HepG2 (cell line): ENCODE data around the gene LENEP. TPM values are rescaled to one million over a fixed set of nuclear protein-coding genes. Genes with fewer than 3 reads are reported as not detected.

ENCODE experiments used
- FOXA3 ChIP-seq: IDR thresholded peaks from 2 replicates; pipeline ENCODE4 v1.6.1; 2016; ENCODE audit warnings: missing genetic modification reagents, missing compliant biosample characterization
- KAT2B ChIP-seq: fragments of 150-350 bp; IDR thresholded peaks from 2 replicates; pipeline ENCODE4 v1.6.1; 2014; ENCODE audit warnings: low read depth, low read length, borderline replicate concordance
- NPAS2 ChIP-seq: sonication (generic); formaldehyde crosslinking; IDR thresholded peaks from 2 replicates; pipeline ENCODE4 v1.8.0; 2022; ENCODE audit warnings: mild to moderate bottlenecking, missing genetic modification reagents, borderline replicate concordance
- ZNF136 ChIP-seq: sonication (generic); formaldehyde crosslinking; IDR thresholded peaks from 2 replicates; pipeline ENCODE4 v1.8.1; 2022; ENCODE audit warnings: low read depth, mild to moderate bottlenecking, moderate library complexity, missing genetic modification reagents
- ZNF570 ChIP-seq: sonication (generic); formaldehyde crosslinking; IDR thresholded peaks from 2 replicates; pipeline ENCODE4 v1.4.0; 2020; ENCODE audit warnings: mild to moderate bottlenecking, missing genetic modification reagents, borderline replicate concordance
- polyA plus RNA-seq, 8 experiments: library from polyadenylated mRNA; depleted of rRNA in 3 of 8; stranded (reverse) in 7 of 8; unstranded in 1 of 8; fragments of >200 nt; fragmentation: Illumina TruSeq in 4 of 8; extraction: Trizol in 4 of 8; gene quantifications; 2 replicates each; pipeline versions ENCODE4 v1.2.1 to v1.2.3, GENCODE V29; 2011 to 2016; ENCODE audit warnings: low read depth in 4 of 8, missing spikeins in 1 of 8, mixed read lengths in 1 of 8; ENCODE audit not compliant: insufficient read depth in 1 of 8
- total RNA-seq, 5 experiments: library from RNA; depleted of rRNA; stranded (reverse); fragments of >200 nt; fragmentation: Illumina TruSeq; extraction: Trizol; gene quantifications; 2 replicates each; pipeline ENCODE4 v1.2.3, GENCODE V29; 2016; ENCODE audit warnings: low read depth in 1 of 5
- TF ChIP-seq, protein P1 (sequence below), 2 experiments: fragments of 450-650 bp in 1 of 2; sonication (generic) in 1 of 2; formaldehyde crosslinking in 1 of 2; IDR thresholded peaks; 2 replicates each; pipeline versions ENCODE4 v1.6.1 to v1.8.0; 2016 to 2022; ENCODE audit warnings: antibody characterized with exemption in 1 of 2, mild to moderate bottlenecking in 1 of 2, missing genetic modification reagents in 1 of 2
- TF ChIP-seq, protein P2 (sequence below): sonication (generic); formaldehyde crosslinking; IDR thresholded peaks from 2 replicates; pipeline ENCODE4 v1.4.0; 2020; ENCODE audit warnings: missing genetic modification reagents
- TF ChIP-seq, protein P3 (sequence below): sonication (generic); formaldehyde crosslinking; conservative IDR thresholded peaks from 2 replicates; pipeline ENCODE4 v1.4.0; 2020; ENCODE audit warnings: missing genetic modification reagents

Gene LENEP
- total and polyA plus RNA-seq, 2 of the 13 experiments (the other 11 are each of a cell fraction or from before 2014, with no cell fraction given): 0.29 TPM; not detected in 1

DNA sequence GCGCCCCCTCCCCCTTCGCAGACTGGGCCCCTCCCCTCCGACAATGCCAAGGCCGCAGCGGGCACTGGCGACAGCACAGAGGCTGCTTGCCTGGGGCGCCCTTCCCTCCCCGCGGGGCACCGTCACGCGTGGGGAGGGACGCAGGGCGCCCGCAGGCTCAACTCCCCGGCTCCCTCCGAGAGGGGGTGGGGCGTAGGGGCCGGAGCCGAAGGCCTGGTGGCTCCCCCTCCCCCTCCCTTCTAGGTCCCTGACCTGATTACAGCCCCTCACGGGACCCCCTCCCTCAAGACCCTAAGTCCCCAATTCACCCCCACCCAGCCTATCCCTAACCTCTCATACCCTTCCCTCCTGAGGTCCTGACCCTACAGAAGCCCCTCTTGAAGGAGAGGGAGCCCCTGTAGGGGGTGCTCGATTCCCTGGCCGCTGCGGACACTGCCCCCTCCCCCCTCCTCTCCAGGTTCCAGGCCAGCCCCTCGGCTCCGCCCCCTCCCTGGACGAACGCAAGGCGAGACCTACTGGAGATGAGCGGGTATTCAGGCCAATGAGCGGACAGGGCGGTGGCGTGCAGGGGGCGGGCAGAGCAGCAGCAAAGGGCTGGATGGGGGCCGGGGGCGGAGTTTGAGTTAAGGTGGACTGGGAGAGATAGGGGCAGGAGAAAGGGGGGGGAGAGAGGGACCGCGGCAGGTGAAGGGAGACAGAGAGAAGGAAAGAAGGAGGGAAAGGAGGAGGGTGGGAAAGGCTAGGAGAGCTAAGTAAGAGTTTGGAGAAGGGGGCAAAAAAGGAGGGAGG lies 8.5 kb downstream of the LENEP start (continued):
- TF ChIP-seq, protein P1, sequence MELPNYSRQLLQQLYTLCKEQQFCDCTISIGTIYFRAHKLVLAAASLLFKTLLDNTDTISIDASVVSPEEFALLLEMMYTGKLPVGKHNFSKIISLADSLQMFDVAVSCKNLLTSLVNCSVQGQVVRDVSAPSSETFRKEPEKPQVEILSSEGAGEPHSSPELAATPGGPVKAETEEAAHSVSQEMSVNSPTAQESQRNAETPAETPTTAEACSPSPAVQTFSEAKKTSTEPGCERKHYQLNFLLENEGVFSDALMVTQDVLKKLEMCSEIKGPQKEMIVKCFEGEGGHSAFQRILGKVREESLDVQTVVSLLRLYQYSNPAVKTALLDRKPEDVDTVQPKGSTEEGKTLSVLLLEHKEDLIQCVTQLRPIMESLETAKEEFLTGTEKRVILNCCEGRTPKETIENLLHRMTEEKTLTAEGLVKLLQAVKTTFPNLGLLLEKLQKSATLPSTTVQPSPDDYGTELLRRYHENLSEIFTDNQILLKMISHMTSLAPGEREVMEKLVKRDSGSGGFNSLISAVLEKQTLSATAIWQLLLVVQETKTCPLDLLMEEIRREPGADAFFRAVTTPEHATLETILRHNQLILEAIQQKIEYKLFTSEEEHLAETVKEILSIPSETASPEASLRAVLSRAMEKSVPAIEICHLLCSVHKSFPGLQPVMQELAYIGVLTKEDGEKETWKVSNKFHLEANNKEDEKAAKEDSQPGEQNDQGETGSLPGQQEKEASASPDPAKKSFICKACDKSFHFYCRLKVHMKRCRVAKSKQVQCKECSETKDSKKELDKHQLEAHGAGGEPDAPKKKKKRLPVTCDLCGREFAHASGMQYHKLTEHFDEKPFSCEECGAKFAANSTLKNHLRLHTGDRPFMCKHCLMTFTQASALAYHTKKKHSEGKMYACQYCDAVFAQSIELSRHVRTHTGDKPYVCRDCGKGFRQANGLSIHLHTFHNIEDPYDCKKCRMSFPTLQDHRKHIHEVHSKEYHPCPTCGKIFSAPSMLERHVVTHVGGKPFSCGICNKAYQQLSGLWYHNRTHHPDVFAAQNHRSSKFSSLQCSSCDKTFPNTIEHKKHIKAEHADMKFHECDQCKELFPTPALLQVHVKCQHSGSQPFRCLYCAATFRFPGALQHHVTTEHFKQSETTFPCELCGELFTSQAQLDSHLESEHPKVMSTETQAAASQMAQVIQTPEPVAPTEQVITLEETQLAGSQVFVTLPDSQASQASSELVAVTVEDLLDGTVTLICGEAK (IDR thresholded peaks at IDR 0.05): no peak
- TF ChIP-seq, protein P1 (CRISPR knock-in tag; IDR thresholded peaks at IDR 0.05): no peak
- TF ChIP-seq KAT2B (no peak), ZNF570 (CRISPR knock-in tag) (no peak), ZNF136 (CRISPR knock-in tag) (no peak), FOXA3 (CRISPR knock-in tag) (no peak), NPAS2 (CRISPR knock-in tag) (no peak)
- TF ChIP-seq, protein P2, sequence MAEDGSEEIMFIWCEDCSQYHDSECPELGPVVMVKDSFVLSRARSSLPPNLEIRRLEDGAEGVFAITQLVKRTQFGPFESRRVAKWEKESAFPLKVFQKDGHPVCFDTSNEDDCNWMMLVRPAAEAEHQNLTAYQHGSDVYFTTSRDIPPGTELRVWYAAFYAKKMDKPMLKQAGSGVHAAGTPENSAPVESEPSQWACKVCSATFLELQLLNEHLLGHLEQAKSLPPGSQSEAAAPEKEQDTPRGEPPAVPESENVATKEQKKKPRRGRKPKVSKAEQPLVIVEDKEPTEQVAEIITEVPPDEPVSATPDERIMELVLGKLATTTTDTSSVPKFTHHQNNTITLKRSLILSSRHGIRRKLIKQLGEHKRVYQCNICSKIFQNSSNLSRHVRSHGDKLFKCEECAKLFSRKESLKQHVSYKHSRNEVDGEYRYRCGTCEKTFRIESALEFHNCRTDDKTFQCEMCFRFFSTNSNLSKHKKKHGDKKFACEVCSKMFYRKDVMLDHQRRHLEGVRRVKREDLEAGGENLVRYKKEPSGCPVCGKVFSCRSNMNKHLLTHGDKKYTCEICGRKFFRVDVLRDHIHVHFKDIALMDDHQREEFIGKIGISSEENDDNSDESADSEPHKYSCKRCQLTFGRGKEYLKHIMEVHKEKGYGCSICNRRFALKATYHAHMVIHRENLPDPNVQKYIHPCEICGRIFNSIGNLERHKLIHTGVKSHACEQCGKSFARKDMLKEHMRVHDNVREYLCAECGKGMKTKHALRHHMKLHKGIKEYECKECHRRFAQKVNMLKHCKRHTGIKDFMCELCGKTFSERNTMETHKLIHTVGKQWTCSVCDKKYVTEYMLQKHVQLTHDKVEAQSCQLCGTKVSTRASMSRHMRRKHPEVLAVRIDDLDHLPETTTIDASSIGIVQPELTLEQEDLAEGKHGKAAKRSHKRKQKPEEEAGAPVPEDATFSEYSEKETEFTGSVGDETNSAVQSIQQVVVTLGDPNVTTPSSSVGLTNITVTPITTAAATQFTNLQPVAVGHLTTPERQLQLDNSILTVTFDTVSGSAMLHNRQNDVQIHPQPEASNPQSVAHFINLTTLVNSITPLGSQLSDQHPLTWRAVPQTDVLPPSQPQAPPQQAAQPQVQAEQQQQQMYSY (CRISPR knock-in tag): peak; percentile 50; the same call in 1 of the 2 replicates
- TF ChIP-seq, protein P3, sequence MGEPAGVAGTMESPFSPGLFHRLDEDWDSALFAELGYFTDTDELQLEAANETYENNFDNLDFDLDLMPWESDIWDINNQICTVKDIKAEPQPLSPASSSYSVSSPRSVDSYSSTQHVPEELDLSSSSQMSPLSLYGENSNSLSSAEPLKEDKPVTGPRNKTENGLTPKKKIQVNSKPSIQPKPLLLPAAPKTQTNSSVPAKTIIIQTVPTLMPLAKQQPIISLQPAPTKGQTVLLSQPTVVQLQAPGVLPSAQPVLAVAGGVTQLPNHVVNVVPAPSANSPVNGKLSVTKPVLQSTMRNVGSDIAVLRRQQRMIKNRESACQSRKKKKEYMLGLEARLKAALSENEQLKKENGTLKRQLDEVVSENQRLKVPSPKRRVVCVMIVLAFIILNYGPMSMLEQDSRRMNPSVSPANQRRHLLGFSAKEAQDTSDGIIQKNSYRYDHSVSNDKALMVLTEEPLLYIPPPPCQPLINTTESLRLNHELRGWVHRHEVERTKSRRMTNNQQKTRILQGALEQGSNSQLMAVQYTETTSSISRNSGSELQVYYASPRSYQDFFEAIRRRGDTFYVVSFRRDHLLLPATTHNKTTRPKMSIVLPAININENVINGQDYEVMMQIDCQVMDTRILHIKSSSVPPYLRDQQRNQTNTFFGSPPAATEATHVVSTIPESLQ: no peak
